MM.1S (cell line): ENCODE measurements around the gene ATP6V1A.
A peak's percentile ranks its signal among the peaks of the same experiment; 100 is the strongest.

Experiments
- DNase-seq: peaks from one replicate; pipeline ENCODE4 v3.0.0-alpha.2; 2015
- H2AFZ ChIP-seq: fragments of 300-600 bp; sonication (generic); 2 replicates; pipeline ENCODE4 v1.6.0; 2016; ENCODE audit warnings: antibody characterized with exemption, low read length
- H3F3A ChIP-seq: fragments of 300-600 bp; sonication (generic); 2 replicates; pipeline ENCODE4 v1.6.1; 2016; ENCODE audit warnings: mild to moderate bottlenecking, antibody characterized with exemption, low read length, moderate library complexity, mixed read lengths; ENCODE audit not compliant: insufficient read depth
- H3K27ac ChIP-seq: fragments of 300-600 bp; sonication (generic); 2 replicates; pipeline ENCODE4 v1.5.1; 2016; ENCODE audit warnings: mild to moderate bottlenecking, low read length
- H3K27me3 ChIP-seq: fragments of 300-600 bp; sonication (generic); replicated peaks from 2 replicates; pipeline ENCODE4 v1.6.0; 2016; ENCODE audit warnings: low read length; ENCODE audit not compliant: insufficient read depth
- H3K36me3 ChIP-seq: fragments of 300-600 bp; sonication (generic); replicated peaks from 2 replicates; pipeline ENCODE4 v1.6.1; 2016; ENCODE audit warnings: mild to moderate bottlenecking, low read length, mixed read lengths; ENCODE audit not compliant: insufficient read depth
- H3K4me1 ChIP-seq: fragments of 300-600 bp; sonication (generic); 2 replicates; pipeline ENCODE4 v1.6.1; 2016; ENCODE audit warnings: low read length, mixed read lengths
- H3K4me2 ChIP-seq: fragments of 300-600 bp; sonication (generic); 2 replicates; pipeline ENCODE4 v1.6.0; 2016; ENCODE audit warnings: low read depth, low read length
- H3K4me3 ChIP-seq: fragments of 300-600 bp; sonication (generic); 2 replicates; pipeline ENCODE4 v1.5.1; 2016; ENCODE audit warnings: low read length, mixed read lengths
- H3K79me2 ChIP-seq: fragments of 300-600 bp; sonication (generic); 2 replicates; pipeline ENCODE4 v1.6.1; 2016; ENCODE audit warnings: mixed run types, low read length, mixed read lengths
- H3K9ac ChIP-seq: fragments of 300-600 bp; sonication (generic); 2 replicates; pipeline ENCODE4 v1.6.1; 2016; ENCODE audit warnings: low read length, mixed read lengths
- H3K9me2 ChIP-seq: fragments of 300-600 bp; sonication (generic); replicated peaks from 2 replicates; pipeline ENCODE4 v1.6.1; 2016; ENCODE audit warnings: mild to moderate bottlenecking, low read length, mixed read lengths; ENCODE audit not compliant: insufficient read depth
- H3K9me3 ChIP-seq: fragments of 300-600 bp; sonication (generic); replicated peaks from 2 replicates; pipeline ENCODE4 v1.6.1; 2016; ENCODE audit warnings: mild to moderate bottlenecking, low read length, mixed read lengths; ENCODE audit not compliant: insufficient read depth
- H4K20me1 ChIP-seq: fragments of 300-600 bp; sonication (generic); 2 replicates; pipeline ENCODE4 v1.6.1; 2016; ENCODE audit warnings: mild to moderate bottlenecking, low read length, moderate library complexity, mixed read lengths; ENCODE audit not compliant: insufficient read depth
- CTCF ChIP-seq: fragments of 300-600 bp; sonication (generic); IDR thresholded peaks from 2 replicates; pipeline ENCODE4 v1.5.1; 2016; ENCODE audit warnings: antibody characterized with exemption, low read length, mixed read lengths
- EZH2 ChIP-seq: fragments of 300-600 bp; sonication (generic); optimal IDR thresholded peaks from 2 replicates; pipeline ENCODE3; 2017; ENCODE audit warnings: low read depth, mild to moderate bottlenecking, antibody characterized with exemption, low read length, mixed read lengths
- EZH2phosphoT487 ChIP-seq: fragments of 300-600 bp; sonication (generic); IDR thresholded peaks from 2 replicates; pipeline ENCODE4 v1.6.1; 2018; ENCODE audit warnings: antibody characterized with exemption, low read length

ATP6V1A gene

GRCh38 chr3:113775516-113775915 is 28.7 kb downstream of the ATP6V1A start:
- Histone ChIP-seq H3K4me3 (no peak overlapping the region), H3K4me2 (no peak overlapping the region), H3K9me2 (no peaks in the 10 kb centered on the region), H3K36me3 (no peaks in the 10 kb centered on the region; the same call in 1 of the 2 replicates), H3K9ac (no peak overlapping the region), H2AFZ (no peak overlapping the region), H4K20me1 (no peaks in the 10 kb centered on the region), H3K79me2 (peaks cover 29% of the 10 kb centered on the region), H3K27ac (no peak overlapping the region), H3K4me1 (no peaks in the 10 kb centered on the region), H3K27me3 (no peaks in the 10 kb centered on the region), H3F3A (no peaks in the 10 kb centered on the region), H3K9me3 (no peaks in the 10 kb centered on the region)
- no peak for TF ChIP-seq EZH2
- DNase-seq: no peak

GRCh38 chr3:113776564-113776963 is 29.7 kb downstream of the ATP6V1A start:
- Histone ChIP-seq H3K4me2 (no peak overlapping the region), H3K79me2 (peaks cover 29% of the 10 kb centered on the region), H3K27ac (no peak overlapping the region), H2AFZ (no peak overlapping the region), H3K27me3 (no peaks in the 10 kb centered on the region), H3K9me3 (no peaks in the 10 kb centered on the region), H3K36me3 (no peaks in the 10 kb centered on the region; the same call in 1 of the 2 replicates), H3K4me1 (no peaks in the 10 kb centered on the region), H3K9ac (no peak overlapping the region), H4K20me1 (no peaks in the 10 kb centered on the region), H3K4me3 (no peak overlapping the region), H3K9me2 (no peaks in the 10 kb centered on the region), H3F3A (no peaks in the 10 kb centered on the region)
- no peak for DNase-seq
- TF ChIP-seq EZH2phosphoT487 (no peak), CTCF (no peak), EZH2 (no peak)

GRCh38 chr3:113783463-113783862 is 36.6 kb downstream of the ATP6V1A start:
- H4K20me1 ChIP-seq: no peaks in the 10 kb centered on the region
- no peak overlapping the region for H2AFZ ChIP-seq
- H3K9me3 ChIP-seq: no peaks in the 10 kb centered on the region
- H3K27ac ChIP-seq: peak overlapping the region; percentile 20; the same call in 1 of the 2 replicates
- no peaks in the 10 kb centered on the region for H3K9me2 ChIP-seq
- H3K4me3 ChIP-seq: no peak overlapping the region
- TF ChIP-seq CTCF (no peak), EZH2 (no peak), EZH2phosphoT487 (no peak)
- H3K9ac ChIP-seq: no peak overlapping the region
- peak; percentile 44 for DNase-seq
- no peak overlapping the region for H3K4me2 ChIP-seq
- peaks cover 3% of the 10 kb centered on the region; the same call in 1 of the 2 replicates for H3K36me3 ChIP-seq
- no peaks in the 10 kb centered on the region for H3K27me3 ChIP-seq
- peaks cover 12% of the 10 kb centered on the region for H3K4me1 ChIP-seq
- 0 out of 2 replicates have a peak, but pooled peaks cover 10% of the 10 kb centered on the region for H3F3A ChIP-seq
- peaks cover 3% of the 10 kb centered on the region for H3K79me2 ChIP-seq

- Histone ChIP-seq H3K4me3 (no peak overlapping the region), H2AFZ (no peak overlapping the region), H3K4me2 (no peak overlapping the region), H3K27me3 (no peaks in the 10 kb centered on the region), H4K20me1 (no peaks in the 10 kb centered on the region), H3K27ac (peak overlapping the region; percentile 20; the same call in 1 of the 2 replicates), H3K9ac (no peak overlapping the region), H3K9me3 (no peaks in the 10 kb centered on the region), H3F3A (0 out of 2 replicates have a peak, but pooled peaks cover 10% of the 10 kb centered on the region), H3K4me1 (peaks cover 12% of the 10 kb centered on the region), H3K9me2 (no peaks in the 10 kb centered on the region), H3K79me2 (peaks cover 3% of the 10 kb centered on the region), H3K36me3 (peaks cover 3% of the 10 kb centered on the region; the same call in 1 of the 2 replicates)
- no peak for DNase-seq
- no peak for TF ChIP-seq EZH2phosphoT487
- TF ChIP-seq CTCF: no peak
- TF ChIP-seq EZH2: no peak
Measured at GRCh38 chr3:113783980-113784379, 37.1 kb downstream of the ATP6V1A start.
